ENCODE data around the gene BIK.
A peak's percentile ranks its signal among the peaks of the same experiment; 100 is the strongest.
"Not testable (repeated sequence)": the region's sequence is repeated elsewhere in the genome, so short reads cannot be mapped to it uniquely, and the experiment has no call there.

BIK gene

GRCh38 chr22:43101306-43101705, 9.2 kb upstream of the BIK start:
- Histone ChIP-seq H3K14ac (ENCODE audit: low read length) (no peak overlapping the region), H3K27ac (replicated peaks; ENCODE audit: low read length) (no peak overlapping the region), H3K27me3 (ENCODE audit: control insufficient read depth in 3 of 3, insufficient read depth in 3 of 3, low read depth in 1 of 3, low read length in 3 of 3) (no peaks in the 10 kb centered on the region), H3K4me2 (ENCODE audit: insufficient read depth, low read length, poor library complexity, severe bottlenecking) (no peak overlapping the region), H2AK5ac (ENCODE audit: low read depth, low read length) (no peak overlapping the region), H3K36me3 (replicated peaks in 1 of 2; ENCODE audit: control insufficient read depth in 2 of 2, insufficient read depth in 2 of 2, low read length in 2 of 2) (no peaks in the 10 kb centered on the region), H3K9ac (ENCODE audit: low read depth, low read length, poor library complexity) (peak overlapping the region; percentile 70), H3K4me1 (ENCODE audit: control insufficient read depth in 2 of 2, insufficient read depth in 1 of 2, low read depth in 1 of 2, low read length in 2 of 2) (peaks cover 14 to 16% of the 10 kb centered on the region in 2 donors), H2BK120ac (ENCODE audit: low read depth, low read length) (no peak overlapping the region), H2BK12ac (ENCODE audit: low read length) (no peak overlapping the region), H3K4ac (ENCODE audit: low read length) (no peak overlapping the region), H2AFZ (ENCODE audit: low read length) (peak overlapping the region; percentile 72), H3K23ac (ENCODE audit: low read depth, low read length, poor library complexity) (no peak overlapping the region), H3K79me1 (ENCODE audit: low read depth, low read length) (no peaks in the 10 kb centered on the region), H3K18ac (ENCODE audit: low read length) (peak overlapping the region; percentile 27), H3K4me3 (ENCODE audit: low read length in 2 of 2) (no peak overlapping the region), H3K9me3 (replicated peaks in 1 of 2; ENCODE audit: control insufficient read depth in 2 of 2, insufficient read depth in 1 of 2, low read depth in 1 of 2, low read length in 2 of 2) (peaks cover 7 to 10% of the 10 kb centered on the region in 2 donors), H2BK5ac (ENCODE audit: low read length) (no peak overlapping the region), H4K91ac (ENCODE audit: low read depth, low read length, poor library complexity) (no peak overlapping the region), H4K8ac (ENCODE audit: low read depth, low read length) (no peak overlapping the region), H2BK15ac (ENCODE audit: low read length) (no peak overlapping the region)
- no CpG with 5 or more reads among the region's 7 CpGs for whole genome bisulfite sequencing, 2 donors (ENCODE audit: extremely low coverage in 2 of 2, insufficient read length in 2 of 2, insufficient replicate concordance in 1 of 2)
- DNase-seq (ENCODE audit: low spot score) = no peak

GRCh38 chr22:43104056-43104625, 6.4 kb upstream of the BIK start:
- H4K91ac ChIP-seq (ENCODE audit: low read depth, low read length, poor library complexity); H3K79me1 ChIP-seq (ENCODE audit: low read depth, low read length); H3K9ac ChIP-seq (ENCODE audit: low read depth, low read length, poor library complexity); H3K4me2 ChIP-seq (ENCODE audit: insufficient read depth, low read length, poor library complexity, severe bottlenecking); H3K27me3 ChIP-seq (ENCODE audit: control insufficient read depth in 3 of 3, insufficient read depth in 3 of 3, low read depth in 1 of 3, low read length in 3 of 3); H3K27ac ChIP-seq (replicated peaks; ENCODE audit: low read length); H2BK120ac ChIP-seq (ENCODE audit: low read depth, low read length); H3K36me3 ChIP-seq (replicated peaks in 1 of 2; ENCODE audit: control insufficient read depth in 2 of 2, insufficient read depth in 2 of 2, low read length in 2 of 2); H3K18ac ChIP-seq (ENCODE audit: low read length); H3K14ac ChIP-seq (ENCODE audit: low read length); H4K8ac ChIP-seq (ENCODE audit: low read depth, low read length); H3K23ac ChIP-seq (ENCODE audit: low read depth, low read length, poor library complexity); H3K9me3 ChIP-seq (replicated peaks in 1 of 2; ENCODE audit: control insufficient read depth in 2 of 2, insufficient read depth in 1 of 2, low read depth in 1 of 2, low read length in 2 of 2); H3K4ac ChIP-seq (ENCODE audit: low read length); H2BK5ac ChIP-seq (ENCODE audit: low read length); H2AK5ac ChIP-seq (ENCODE audit: low read depth, low read length); H2BK12ac ChIP-seq (ENCODE audit: low read length); DNase-seq (ENCODE audit: low spot score); H2BK15ac ChIP-seq (ENCODE audit: low read length): not testable (repeated sequence)
- Histone ChIP-seq H2AFZ (ENCODE audit: low read length) (peak overlapping the region; percentile 83), H3K4me3 (ENCODE audit: low read length in 2 of 2) (peak overlapping the region in 1 of 2 donors; percentile 36), H3K4me1 (ENCODE audit: control insufficient read depth in 2 of 2, insufficient read depth in 1 of 2, low read depth in 1 of 2, low read length in 2 of 2) (peaks cover 15 to 16% of the 10 kb centered on the region in 2 donors)
- WGBS, 2 donors (ENCODE audit: extremely low coverage in 2 of 2, insufficient read length in 2 of 2, insufficient replicate concordance in 1 of 2) = no CpG with 5 or more reads among the region's 15 CpGs

- H3K23ac ChIP-seq (ENCODE audit: low read depth, low read length, poor library complexity); H2AFZ ChIP-seq (ENCODE audit: low read length); H3K9ac ChIP-seq (ENCODE audit: low read depth, low read length, poor library complexity); H3K4me2 ChIP-seq (ENCODE audit: insufficient read depth, low read length, poor library complexity, severe bottlenecking); H3K18ac ChIP-seq (ENCODE audit: low read length); H3K36me3 ChIP-seq (replicated peaks in 1 of 2; ENCODE audit: control insufficient read depth in 2 of 2, insufficient read depth in 2 of 2, low read length in 2 of 2); H2BK120ac ChIP-seq (ENCODE audit: low read depth, low read length); H2BK12ac ChIP-seq (ENCODE audit: low read length); H3K27ac ChIP-seq (replicated peaks; ENCODE audit: low read length); H3K79me1 ChIP-seq (ENCODE audit: low read depth, low read length); DNase-seq (ENCODE audit: low spot score); H3K9me3 ChIP-seq (replicated peaks in 1 of 2; ENCODE audit: control insufficient read depth in 2 of 2, insufficient read depth in 1 of 2, low read depth in 1 of 2, low read length in 2 of 2); H2BK15ac ChIP-seq (ENCODE audit: low read length); H3K14ac ChIP-seq (ENCODE audit: low read length); H2AK5ac ChIP-seq (ENCODE audit: low read depth, low read length); H4K8ac ChIP-seq (ENCODE audit: low read depth, low read length); H4K91ac ChIP-seq (ENCODE audit: low read depth, low read length, poor library complexity); H2BK5ac ChIP-seq (ENCODE audit: low read length); H3K4me3 ChIP-seq (ENCODE audit: low read length in 2 of 2); H3K4ac ChIP-seq (ENCODE audit: low read length): not testable (repeated sequence)
- Histone ChIP-seq H3K27me3 (ENCODE audit: control insufficient read depth in 3 of 3, insufficient read depth in 3 of 3, low read depth in 1 of 3, low read length in 3 of 3) (peaks cover 0 to 15% (median 11%) of the 10 kb centered on the region in 3 experiments), H3K4me1 (ENCODE audit: control insufficient read depth in 2 of 2, insufficient read depth in 1 of 2, low read depth in 1 of 2, low read length in 2 of 2) (peaks cover 17% of the 10 kb centered on the region in 2 donors)
- no CpG with 5 or more reads among the region's 3 CpGs for WGBS, 2 donors (ENCODE audit: extremely low coverage in 2 of 2, insufficient read length in 2 of 2, insufficient replicate concordance in 1 of 2)
Observed at GRCh38 chr22:43104950-43105349, 5.6 kb upstream of the BIK start.

GRCh38 chr22:43106302-43106701, 4.2 kb upstream of the BIK start:
- no peak for DNase-seq (ENCODE audit: low spot score)
- Histone ChIP-seq H2BK15ac (ENCODE audit: low read length) (no peak overlapping the region), H2AK5ac (ENCODE audit: low read depth, low read length) (no peak overlapping the region), H3K27ac (replicated peaks; ENCODE audit: low read length) (no peak overlapping the region), H3K14ac (ENCODE audit: low read length) (no peak overlapping the region), H3K79me1 (ENCODE audit: low read depth, low read length) (no peaks in the 10 kb centered on the region), H3K4me2 (ENCODE audit: insufficient read depth, low read length, poor library complexity, severe bottlenecking) (no peak overlapping the region), H2AFZ (ENCODE audit: low read length) (no peak overlapping the region), H3K4ac (ENCODE audit: low read length) (no peak overlapping the region), H2BK120ac (ENCODE audit: low read depth, low read length) (no peak overlapping the region), H4K91ac (ENCODE audit: low read depth, low read length, poor library complexity) (no peak overlapping the region), H2BK5ac (ENCODE audit: low read length) (peak overlapping the region; percentile 53), H2BK12ac (ENCODE audit: low read length) (no peak overlapping the region), H3K18ac (ENCODE audit: low read length) (peak overlapping the region; percentile 52), H3K9ac (ENCODE audit: low read depth, low read length, poor library complexity) (no peak overlapping the region), H3K36me3 (replicated peaks in 1 of 2; ENCODE audit: control insufficient read depth in 2 of 2, insufficient read depth in 2 of 2, low read length in 2 of 2) (no peaks in the 10 kb centered on the region), H3K4me1 (ENCODE audit: control insufficient read depth in 2 of 2, insufficient read depth in 1 of 2, low read depth in 1 of 2, low read length in 2 of 2) (peaks cover 18 to 23% of the 10 kb centered on the region in 2 donors), H3K4me3 (ENCODE audit: low read length in 2 of 2) (no peak overlapping the region), H3K27me3 (ENCODE audit: control insufficient read depth in 3 of 3, insufficient read depth in 3 of 3, low read depth in 1 of 3, low read length in 3 of 3) (peaks cover 9 to 28% (median 23%) of the 10 kb centered on the region in 3 experiments), H3K23ac (ENCODE audit: low read depth, low read length, poor library complexity) (no peak overlapping the region), H4K8ac (ENCODE audit: low read depth, low read length) (no peak overlapping the region), H3K9me3 (replicated peaks in 1 of 2; ENCODE audit: control insufficient read depth in 2 of 2, insufficient read depth in 1 of 2, low read depth in 1 of 2, low read length in 2 of 2) (no peaks in the 10 kb centered on the region)
- WGBS, 2 donors (ENCODE audit: extremely low coverage in 2 of 2, insufficient read length in 2 of 2, insufficient replicate concordance in 1 of 2) = no CpG with 5 or more reads among the region's 8 CpGs

Measured in neuronal stem cell (in vitro differentiated cells).